Neural progenitor cell (in vitro differentiated cells): Measurements from ENCODE around the gene GSDME.

Experiments
- EZH2 ChIP-seq: fragments of 200-600 bp; sonication (generic); IDR thresholded peaks from 2 replicates; pipeline ENCODE4 v1.6.1; 2017; ENCODE audit warnings: antibody characterized with exemption, mild to moderate bottlenecking, moderate library complexity
- EZH2phosphoT487 ChIP-seq: fragments of 200-600 bp; sonication (generic); IDR thresholded peaks from 2 replicates; pipeline ENCODE4 v1.6.1; 2017; ENCODE audit warnings: antibody characterized with exemption

- TF ChIP-seq EZH2phosphoT487 (no peak), EZH2 (no peak)
These were observed 54.5 kb downstream of the GSDME start for GRCh38 chr7:24702755-24703154.
